Smooth muscle cell (in vitro differentiated cells): Measurements from ENCODE around the gene TMUB1. TPM values are rescaled to one million over a fixed set of nuclear protein-coding genes. Genes with fewer than 3 reads are reported as not detected.

ENCODE experiments used
- DNase-seq: peaks from one replicate; lab custom pipeline; 2025; ENCODE audit not compliant: unreplicated experiment; lab: John Stamatoyannopoulos, UW
- H2AFZ ChIP-seq: fragments of 200-600 bp; sonication (generic); 2 replicates; pipeline ENCODE4 v1.6.0; 2016; ENCODE audit warnings: antibody characterized with exemption, low read depth, mild to moderate bottlenecking
- H3F3A ChIP-seq: fragments of 200-600 bp; sonication (generic); 2 replicates; pipeline ENCODE4 v1.6.0; 2017; ENCODE audit warnings: antibody characterized with exemption, low read depth
- H3K27ac ChIP-seq: fragments of 200-600 bp; sonication (generic); 2 replicates; pipeline ENCODE4 v1.5.1; 2016; ENCODE audit warnings: low read depth, mild to moderate bottlenecking
- H3K27me3 ChIP-seq: fragments of 200-600 bp; sonication (generic); 2 replicates; pipeline ENCODE4 v1.6.1; 2016; ENCODE audit warnings: low read depth, mild to moderate bottlenecking
- H3K36me3 ChIP-seq: fragments of 200-600 bp; sonication (generic); 2 replicates; pipeline ENCODE4 v1.5.1; 2016; ENCODE audit warnings: low read depth
- H3K4me1 ChIP-seq: fragments of 200-600 bp; sonication (generic); 2 replicates; pipeline ENCODE4 v1.5.1; 2016; ENCODE audit warnings: low read depth
- H3K4me2 ChIP-seq: fragments of 200-600 bp; sonication (generic); 2 replicates; pipeline ENCODE4 v1.6.0; 2016; ENCODE audit warnings: mild to moderate bottlenecking
- H3K4me3 ChIP-seq: fragments of 200-600 bp; sonication (generic); 2 replicates; pipeline ENCODE4 v1.5.1; 2016; ENCODE audit warnings: mild to moderate bottlenecking
- H3K79me2 ChIP-seq: fragments of 200-600 bp; sonication (generic); 2 replicates; pipeline ENCODE4 v1.6.0; 2016; ENCODE audit warnings: low read depth, mild to moderate bottlenecking
- H3K9ac ChIP-seq: fragments of 200-600 bp; sonication (generic); 2 replicates; pipeline ENCODE4 v1.6.0; 2016; ENCODE audit warnings: low read depth
- H3K9me3 ChIP-seq: fragments of 200-600 bp; sonication (generic); replicated peaks from 2 replicates; pipeline ENCODE4 v1.5.1; 2016; ENCODE audit warnings: low read depth
- H4K20me1 ChIP-seq: fragments of 200-600 bp; sonication (generic); 2 replicates; pipeline ENCODE4 v1.6.0; 2016; ENCODE audit warnings: low read depth
- CTCF ChIP-seq: fragments of 200-600 bp; sonication (generic); IDR thresholded peaks from 2 replicates; pipeline ENCODE4 v1.5.1; 2017; ENCODE audit warnings: borderline replicate concordance, mild to moderate bottlenecking, antibody characterized with exemption; ENCODE audit not compliant: insufficient read depth, poor library complexity, severe bottlenecking
- WGBS: methylation state at CpG from one replicate; pipeline ENCODE4 v1.1.7; 2016; ENCODE audit warnings: low lambda C conversion rate; 5-methylcytosine and 5-hydroxymethylcytosine counted together
- polyA plus RNA-seq: library from polyadenylated mRNA; unstranded; fragments of >200 nt; fragmentation: Nextera tagmentation; extraction: Ambion mirVana; gene quantifications from 2 replicates; pipeline ENCODE4 v1.2.1, GENCODE V29; 2016
- total RNA-seq: library from RNA; depleted of rRNA; stranded (reverse); fragments of >200 nt; gene quantifications from 2 replicates; pipeline ENCODE4 v1.2.3, GENCODE V29; 2014

The TMUB1 gene
- total and polyA plus RNA-seq, 2 experiments from 2014 or later: 35.9 to 69.8 TPM

- Histone ChIP-seq H3K79me2 (peaks cover 40% of the 10 kb centered on the region), H2AFZ (peak overlapping the region; percentile 91), H3F3A (peaks cover 25% of the 10 kb centered on the region), H3K9me3 (no peaks in the 10 kb centered on the region), H3K27ac (peak overlapping the region; percentile 72), H3K36me3 (no peaks in the 10 kb centered on the region), H4K20me1 (peaks cover 19% of the 10 kb centered on the region), H3K4me3 (peak overlapping the region; percentile 99), H3K27me3 (no peaks in the 10 kb centered on the region), H3K4me1 (peaks cover 29% of the 10 kb centered on the region), H3K9ac (peak overlapping the region; percentile 61), H3K4me2 (peak overlapping the region; percentile 97)
- 64% methylated on average over 33 of the region's 42 CpGs for WGBS
- DNase-seq: no peak
- TF ChIP-seq CTCF: no peak
Measured at GRCh38 chr7:151082141-151083070, 887 bp downstream of the TMUB1 start.

- peak overlapping the region; percentile 94 for H3K4me3 ChIP-seq
- no peak for DNase-seq
- H3K9ac ChIP-seq: peak overlapping the region; percentile 38
- peak overlapping the region; percentile 97 for H3K4me2 ChIP-seq
- peaks cover 29% of the 10 kb centered on the region for H3K4me1 ChIP-seq
- peaks cover 30% of the 10 kb centered on the region for H3F3A ChIP-seq
- H2AFZ ChIP-seq: no peak overlapping the region
- 39% methylated on average over 48 of the region's 64 CpGs for WGBS
- no peaks in the 10 kb centered on the region for H3K9me3 ChIP-seq
- peaks cover 33% of the 10 kb centered on the region for H3K79me2 ChIP-seq
- H3K27ac ChIP-seq: peak overlapping the region; percentile 72
- H3K27me3 ChIP-seq: no peaks in the 10 kb centered on the region
- no peak for TF ChIP-seq CTCF
- H3K36me3 ChIP-seq: no peaks in the 10 kb centered on the region
- peaks cover 14% of the 10 kb centered on the region for H4K20me1 ChIP-seq
Measured at GRCh38 chr7:151081170-151082101, 1.9 kb downstream of the TMUB1 start.

- Histone ChIP-seq H3K79me2 (peaks cover 33% of the 10 kb centered on the region), H3K4me3 (peak within 1 kb of the TSS; percentile 94), H3K4me1 (peaks cover 29% of the 10 kb centered on the region), H3K4me2 (peak within 1 kb of the TSS; percentile 97), H3K9ac (peak within 1 kb of the TSS; percentile 93), H4K20me1 (peaks cover 19% of the 10 kb centered on the region), H3K9me3 (no peaks in the 10 kb centered on the region), H3K27ac (peak within 1 kb of the TSS; percentile 80), H3F3A (peaks cover 30% of the 10 kb centered on the region), H2AFZ (peak within 1 kb of the TSS; percentile 77), H3K36me3 (no peaks in the 10 kb centered on the region), H3K27me3 (no peaks in the 10 kb centered on the region)
- no peak for TF ChIP-seq CTCF
- under 1% methylated on average over 53 of the region's 66 CpGs for WGBS
- peak; percentile 64 for DNase-seq
Measured at GRCh38 chr7:151080522-151081169, 2.6 kb downstream of the TMUB1 start, which contains the start of gene FASTK. TSS of gene FASTK (minus strand) at chr7:151080809. CDS start at chr7:151080766, 43 bp downstream.
